H9 (cell line): ENCODE results near the gene CCDC57. TPM values are rescaled to one million over a fixed set of nuclear protein-coding genes. Genes with fewer than 3 reads are reported as not detected.

ENCODE experiments used
- DNase-seq: peaks from one replicate; pipeline ENCODE4 v3.0.0-alpha.2; 2017
- H2AFZ ChIP-seq: one replicate; pipeline ENCODE4 v1.6.1; 2013; ENCODE audit warnings: mild to moderate bottlenecking, low read length, control low read depth, moderate library complexity
- H2AK5ac ChIP-seq: 2 replicates; pipeline ENCODE4 v1.6.1; 2013; ENCODE audit warnings: low read length, control low read depth, mixed read lengths; ENCODE audit not compliant: insufficient read length
- H2BK120ac ChIP-seq: one replicate; pipeline ENCODE4 v1.6.1; 2013; ENCODE audit warnings: low read depth, mild to moderate bottlenecking, low read length, control low read depth, inconsistent platforms; ENCODE audit not compliant: poor library complexity, severe bottlenecking
- H2BK12ac ChIP-seq: 2 replicates; pipeline ENCODE4 v1.6.1; 2013; ENCODE audit warnings: low read length, control low read depth, mixed read lengths, low read depth; ENCODE audit not compliant: insufficient read length
- H2BK15ac ChIP-seq: 2 replicates; pipeline ENCODE4 v1.6.1; 2013; ENCODE audit warnings: low read depth, low read length, control low read depth
- H2BK20ac ChIP-seq: one replicate; pipeline ENCODE4 v1.6.1; 2013; ENCODE audit warnings: low read depth, mild to moderate bottlenecking, low read length, control low read depth, inconsistent platforms; ENCODE audit not compliant: poor library complexity, severe bottlenecking
- H2BK5ac ChIP-seq: 2 replicates; pipeline ENCODE4 v1.6.1; 2013; ENCODE audit warnings: low read length, control low read depth, mixed read lengths; ENCODE audit not compliant: insufficient read length
- H3K14ac ChIP-seq: 2 replicates; pipeline ENCODE4 v1.6.1; 2013; ENCODE audit warnings: low read length, control low read depth; ENCODE audit not compliant: insufficient read depth
- H3K18ac ChIP-seq: 2 replicates; pipeline ENCODE4 v1.6.1; 2013; ENCODE audit warnings: low read depth, mild to moderate bottlenecking, mixed read lengths, low read length, control low read depth; ENCODE audit not compliant: insufficient read length
- H3K23ac ChIP-seq: 2 replicates; pipeline ENCODE4 v1.6.1; 2013; ENCODE audit warnings: low read length, control low read depth, mixed read lengths, low read depth; ENCODE audit not compliant: insufficient read length
- H3K23me2 ChIP-seq: 2 replicates; pipeline ENCODE4 v1.6.1; 2013; ENCODE audit warnings: low read depth, mild to moderate bottlenecking, mixed read lengths, low read length, control low read depth; ENCODE audit not compliant: insufficient read length, poor library complexity, severe bottlenecking
- H3K27ac ChIP-seq: 2 replicates; pipeline ENCODE4 v1.5.1; 2013; ENCODE audit warnings: low read length, control low read depth, mixed read lengths, low read depth; ENCODE audit not compliant: insufficient read length
- H3K27me3 ChIP-seq: 2 replicates; pipeline ENCODE4 v1.6.1; 2013; ENCODE audit warnings: low read length, control low read depth, inconsistent platforms; ENCODE audit not compliant: insufficient read depth
- H3K4ac ChIP-seq: 2 replicates; pipeline ENCODE4 v1.6.1; 2013; ENCODE audit warnings: low read depth, mild to moderate bottlenecking, control low read depth, inconsistent platforms, low read length, moderate library complexity
- H3K4me1 ChIP-seq: 2 replicates; pipeline ENCODE4 v1.6.1; 2013; ENCODE audit warnings: low read length, control low read depth, inconsistent platforms; ENCODE audit not compliant: insufficient read depth
- H3K4me2 ChIP-seq: 2 replicates; pipeline ENCODE4 v1.6.1; 2013; ENCODE audit warnings: low read length, control low read depth, mixed read lengths; ENCODE audit not compliant: insufficient read length, insufficient read depth
- H3K56ac ChIP-seq: 2 replicates; pipeline ENCODE4 v1.6.1; 2013; ENCODE audit warnings: low read depth, mild to moderate bottlenecking, mixed read lengths, low read length, control low read depth; ENCODE audit not compliant: insufficient read length
- H3K79me1 ChIP-seq: 2 replicates; pipeline ENCODE4 v1.6.1; 2013; ENCODE audit warnings: low read depth, mild to moderate bottlenecking, moderate library complexity, low read length, control low read depth, inconsistent platforms; ENCODE audit not compliant: insufficient read depth, poor library complexity, severe bottlenecking
- H3K79me2 ChIP-seq: 2 replicates; pipeline ENCODE4 v1.6.1; 2013; ENCODE audit warnings: low read length, control low read depth, inconsistent platforms; ENCODE audit not compliant: insufficient read depth
- H3K9ac ChIP-seq: 2 replicates; pipeline ENCODE4 v1.6.1; 2013; ENCODE audit warnings: low read length, control low read depth, mixed read lengths; ENCODE audit not compliant: insufficient read length; ENCODE audit errors: extremely low read depth
- H3K9me3 ChIP-seq: one replicate; pipeline ENCODE4 v1.6.1; 2013; ENCODE audit warnings: low read depth, low read length, inconsistent platforms; ENCODE audit not compliant: control insufficient read depth
- H3T11ph ChIP-seq: one replicate; pipeline ENCODE4 v1.6.1; 2013; ENCODE audit warnings: mild to moderate bottlenecking, low read length, control low read depth, inconsistent platforms
- H4K20me1 ChIP-seq: one replicate; pipeline ENCODE4 v1.6.1; 2013; ENCODE audit not compliant: control insufficient read depth, insufficient read length, insufficient read depth
- H4K5ac ChIP-seq: 2 replicates; pipeline ENCODE4 v1.6.1; 2013; ENCODE audit warnings: low read depth, mild to moderate bottlenecking, mixed read lengths, low read length, control low read depth; ENCODE audit not compliant: insufficient read length
- H4K8ac ChIP-seq: replicated peaks from 2 replicates; pipeline ENCODE4 v1.6.1; 2013; ENCODE audit warnings: low read length, control low read depth, mixed read lengths, low read depth; ENCODE audit not compliant: insufficient read length
- H4K91ac ChIP-seq: 2 replicates; pipeline ENCODE4 v1.6.1; 2013; ENCODE audit warnings: low read depth, mild to moderate bottlenecking, moderate library complexity, mixed read lengths, low read length, control low read depth; ENCODE audit not compliant: insufficient read length
- H3K27ac Mint-ChIP-seq, 3 experiments: 2 replicates in 2 of 3; 3 replicates in 1 of 3; pipeline ENCODE4 v1.8.0; 2020 to 2021; ENCODE audit warnings: mixed read lengths in 3 of 3, mild to moderate bottlenecking in 1 of 3, moderate library complexity in 1 of 3
- H3K27me3 Mint-ChIP-seq: 2 replicates; pipeline ENCODE4 v1.8.0; 2021; ENCODE audit warnings: low read depth, mild to moderate bottlenecking, moderate library complexity, mixed read lengths
- H3K36me3 Mint-ChIP-seq, 3 experiments: 2 replicates in 2 of 3; 3 replicates in 1 of 3; pipeline ENCODE4 v1.8.0; 2020 to 2021; ENCODE audit warnings: low read depth in 3 of 3, mixed read lengths in 3 of 3; ENCODE audit not compliant: insufficient read depth in 1 of 3
- H3K4me1 Mint-ChIP-seq, 2 experiments: 2 replicates each; pipeline ENCODE4 v1.8.0; 2020; ENCODE audit warnings: mixed read lengths in 2 of 2
- H3K4me3 Mint-ChIP-seq, 2 experiments: 2 replicates in 1 of 2; 3 replicates in 1 of 2; pipeline ENCODE4 v1.8.0; 2020 to 2021; ENCODE audit warnings: mild to moderate bottlenecking in 2 of 2, mixed read lengths in 2 of 2, moderate library complexity in 1 of 2
- H3K9me3 Mint-ChIP-seq, 2 experiments: 2 replicates in 1 of 2; 3 replicates in 1 of 2; pipeline ENCODE4 v1.8.0; 2020; ENCODE audit warnings: mild to moderate bottlenecking in 2 of 2, mixed read lengths in 2 of 2, moderate library complexity in 1 of 2
- WGBS: extraction: QIAGEN DNeasy Blood & Tissue Kit; methylation state at CpG from one replicate; pipeline ENCODE4 v1.1.7; 2013; ENCODE audit warnings: missing lambda C conversion rate, low lambda C conversion rate, mixed read lengths; ENCODE audit not compliant: insufficient read length; ENCODE audit errors: extremely low coverage; 5-methylcytosine and 5-hydroxymethylcytosine counted together
- total RNA-seq: library from RNA; stranded (reverse); gene quantifications from 2 replicates; pipeline ENCODE4 v1.2.1, GENCODE V29; 2021
- TF ChIP-seq, protein P1 (sequence below): fragments of 200-600 bp; sonication (generic); conservative IDR thresholded peaks from 3 replicates; pipeline ENCODE4 v1.8.0; 2021; ENCODE audit warnings: antibody characterized with exemption, mild to moderate bottlenecking

CCDC57 gene
- total RNA-seq, 1 experiment from 2014 or later, result 11.0 TPM

DNA sequence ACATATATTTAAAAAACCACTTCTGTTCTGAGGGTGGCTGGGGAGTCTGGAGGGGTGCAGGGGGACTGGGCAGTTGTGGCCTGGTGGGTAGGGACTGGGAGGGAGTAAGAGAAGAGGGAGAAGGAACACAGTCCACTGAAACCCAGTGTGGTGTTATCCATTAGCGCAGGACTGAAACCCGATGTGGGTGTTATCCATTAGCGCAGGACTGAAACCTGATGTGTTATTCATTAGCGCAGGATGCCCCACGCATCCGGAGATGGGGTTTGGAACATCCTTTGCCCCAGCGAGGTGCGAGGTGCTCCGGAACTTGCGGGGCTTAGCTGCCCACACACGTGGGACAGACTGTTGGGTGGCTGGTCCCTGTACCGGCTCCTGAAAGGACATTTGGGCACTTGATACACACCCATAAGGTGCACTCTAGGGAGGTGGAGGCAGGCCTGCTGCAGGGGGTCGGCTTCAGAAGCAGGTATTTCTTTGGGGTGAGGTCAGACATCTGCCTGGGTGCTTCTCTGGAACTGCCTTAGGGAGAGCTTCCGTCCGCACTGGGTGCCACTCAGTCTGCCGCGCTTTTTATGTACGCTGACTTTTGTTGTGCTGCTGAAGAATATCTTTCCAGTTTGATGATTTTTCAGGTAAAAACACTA is 94.4 kb downstream of the CCDC57 start:
- DNase-seq, result no peak
- TF ChIP-seq, protein P1, sequence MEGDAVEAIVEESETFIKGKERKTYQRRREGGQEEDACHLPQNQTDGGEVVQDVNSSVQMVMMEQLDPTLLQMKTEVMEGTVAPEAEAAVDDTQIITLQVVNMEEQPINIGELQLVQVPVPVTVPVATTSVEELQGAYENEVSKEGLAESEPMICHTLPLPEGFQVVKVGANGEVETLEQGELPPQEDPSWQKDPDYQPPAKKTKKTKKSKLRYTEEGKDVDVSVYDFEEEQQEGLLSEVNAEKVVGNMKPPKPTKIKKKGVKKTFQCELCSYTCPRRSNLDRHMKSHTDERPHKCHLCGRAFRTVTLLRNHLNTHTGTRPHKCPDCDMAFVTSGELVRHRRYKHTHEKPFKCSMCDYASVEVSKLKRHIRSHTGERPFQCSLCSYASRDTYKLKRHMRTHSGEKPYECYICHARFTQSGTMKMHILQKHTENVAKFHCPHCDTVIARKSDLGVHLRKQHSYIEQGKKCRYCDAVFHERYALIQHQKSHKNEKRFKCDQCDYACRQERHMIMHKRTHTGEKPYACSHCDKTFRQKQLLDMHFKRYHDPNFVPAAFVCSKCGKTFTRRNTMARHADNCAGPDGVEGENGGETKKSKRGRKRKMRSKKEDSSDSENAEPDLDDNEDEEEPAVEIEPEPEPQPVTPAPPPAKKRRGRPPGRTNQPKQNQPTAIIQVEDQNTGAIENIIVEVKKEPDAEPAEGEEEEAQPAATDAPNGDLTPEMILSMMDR, result no peak
- H4K5ac ChIP-seq, result no peak overlapping the region
- H3K4ac ChIP-seq, result no peak overlapping the region
- no peak overlapping the region for H4K8ac ChIP-seq
- no peak overlapping the region for H2BK5ac ChIP-seq
- no peak overlapping the region for H3T11ph ChIP-seq
- H3K27me3 Mint-ChIP-seq, result peaks cover 41% of the 10 kb centered on the region
- no peaks in the 10 kb centered on the region; a peak in 1 of 7 replicates for H3K36me3 Mint-ChIP-seq
- no peak overlapping the region for H2BK120ac ChIP-seq
- no peak overlapping the region for H3K4me3 Mint-ChIP-seq
- H3K18ac ChIP-seq, result no peak overlapping the region
- no peak overlapping the region for H3K4me2 ChIP-seq
- no peak overlapping the region for H4K91ac ChIP-seq
- H3K14ac ChIP-seq, result no peak overlapping the region
- H3K56ac ChIP-seq, result no peak overlapping the region
- H3K79me1 ChIP-seq, result no peaks in the 10 kb centered on the region
- no peak overlapping the region for H2BK15ac ChIP-seq
- H3K9me3 ChIP-seq, result no peaks in the 10 kb centered on the region
- WGBS, result no CpG with 5 or more reads among the region's 18 CpGs
- no peak overlapping the region for H2AFZ ChIP-seq
- no peak overlapping the region for H3K27ac ChIP-seq
- peaks cover 16 to 35% of the 10 kb centered on the region in 2 experiments for H3K4me1 Mint-ChIP-seq
- H2AK5ac ChIP-seq, result no peak overlapping the region
- no peaks in the 10 kb centered on the region for H3K23me2 ChIP-seq
- no peaks in the 10 kb centered on the region for H3K79me2 ChIP-seq
- no peaks in the 10 kb centered on the region for H3K27me3 ChIP-seq
- peak overlapping the region in 2 of 3 experiments; percentile 21 to 25; a peak in 4 of 7 replicates for H3K27ac Mint-ChIP-seq
- H3K9me3 Mint-ChIP-seq, result no peaks in the 10 kb centered on the region
- no peak overlapping the region for H2BK12ac ChIP-seq
- no peak overlapping the region for H2BK20ac ChIP-seq
- H3K23ac ChIP-seq, result no peak overlapping the region
- no peaks in the 10 kb centered on the region for H3K4me1 ChIP-seq
- H3K9ac ChIP-seq, result no peak overlapping the region
- peaks cover 3% of the 10 kb centered on the region for H4K20me1 ChIP-seq
